VCaP (cell line): ENCODE data around the gene ZC3H15.
"Not testable (repeated sequence)": the region's sequence is repeated elsewhere in the genome, so short reads cannot be mapped to it uniquely, and the experiment has no call there.

ENCODE experiments used
- H3K27ac ChIP-seq: fragments of 450-650 bp; 2 replicates; pipeline ENCODE4 v1.5.1; 2017
- TF ChIP-seq, protein P1 (sequence below): fragments of 450-650 bp; conservative IDR thresholded peaks from 2 replicates; pipeline ENCODE4 v1.5.1; 2017; ENCODE audit warnings: mild to moderate bottlenecking, moderate library complexity

The ZC3H15 gene

DNA sequence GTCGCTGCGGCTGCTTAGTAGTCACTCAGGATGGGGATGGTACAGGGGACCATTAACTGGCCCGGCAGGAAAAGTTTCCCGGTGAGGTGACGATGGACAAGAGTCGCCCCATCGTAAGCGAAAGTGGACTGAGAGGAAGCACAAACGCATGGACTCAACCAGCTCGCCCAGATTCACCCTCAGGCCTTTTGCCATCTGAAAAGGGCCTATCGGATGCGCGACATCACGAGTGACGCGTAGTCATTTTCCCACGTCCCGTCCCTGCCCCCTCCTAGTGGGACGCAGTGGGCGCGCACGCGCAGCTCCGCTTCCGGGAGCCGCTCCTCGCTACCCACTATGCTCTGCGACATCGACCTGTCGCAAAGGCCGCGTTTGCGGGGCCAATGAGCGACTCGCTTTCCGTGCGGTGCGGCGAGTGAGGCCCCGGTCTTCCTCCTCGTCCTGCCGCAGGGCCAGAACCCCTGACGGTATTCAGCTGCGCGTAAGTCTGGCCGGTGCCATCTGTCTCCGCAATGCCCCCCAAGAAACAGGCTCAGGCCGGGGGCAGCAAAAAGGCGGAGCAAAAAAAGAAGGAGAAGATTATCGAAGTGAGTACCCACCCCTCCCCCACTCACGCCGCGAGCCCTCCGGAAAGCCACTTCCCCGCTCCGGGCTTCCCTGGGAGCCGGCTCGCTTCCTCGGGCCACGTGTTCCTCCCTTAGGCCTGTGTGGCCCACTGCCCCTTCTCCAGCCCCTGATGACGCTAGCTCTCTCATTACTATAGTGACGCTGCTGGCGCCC, at the start of gene ZC3H15:
Gene ZC3H15 (plus strand): TSS at position 390 of the 780 bp plus-strand sequence. CDS start 123 bp downstream, at position 513.
- TF ChIP-seq, protein P1, sequence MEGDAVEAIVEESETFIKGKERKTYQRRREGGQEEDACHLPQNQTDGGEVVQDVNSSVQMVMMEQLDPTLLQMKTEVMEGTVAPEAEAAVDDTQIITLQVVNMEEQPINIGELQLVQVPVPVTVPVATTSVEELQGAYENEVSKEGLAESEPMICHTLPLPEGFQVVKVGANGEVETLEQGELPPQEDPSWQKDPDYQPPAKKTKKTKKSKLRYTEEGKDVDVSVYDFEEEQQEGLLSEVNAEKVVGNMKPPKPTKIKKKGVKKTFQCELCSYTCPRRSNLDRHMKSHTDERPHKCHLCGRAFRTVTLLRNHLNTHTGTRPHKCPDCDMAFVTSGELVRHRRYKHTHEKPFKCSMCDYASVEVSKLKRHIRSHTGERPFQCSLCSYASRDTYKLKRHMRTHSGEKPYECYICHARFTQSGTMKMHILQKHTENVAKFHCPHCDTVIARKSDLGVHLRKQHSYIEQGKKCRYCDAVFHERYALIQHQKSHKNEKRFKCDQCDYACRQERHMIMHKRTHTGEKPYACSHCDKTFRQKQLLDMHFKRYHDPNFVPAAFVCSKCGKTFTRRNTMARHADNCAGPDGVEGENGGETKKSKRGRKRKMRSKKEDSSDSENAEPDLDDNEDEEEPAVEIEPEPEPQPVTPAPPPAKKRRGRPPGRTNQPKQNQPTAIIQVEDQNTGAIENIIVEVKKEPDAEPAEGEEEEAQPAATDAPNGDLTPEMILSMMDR = no peak
- peak within 1 kb of the TSS; percentile 88 for H3K27ac ChIP-seq

DNA sequence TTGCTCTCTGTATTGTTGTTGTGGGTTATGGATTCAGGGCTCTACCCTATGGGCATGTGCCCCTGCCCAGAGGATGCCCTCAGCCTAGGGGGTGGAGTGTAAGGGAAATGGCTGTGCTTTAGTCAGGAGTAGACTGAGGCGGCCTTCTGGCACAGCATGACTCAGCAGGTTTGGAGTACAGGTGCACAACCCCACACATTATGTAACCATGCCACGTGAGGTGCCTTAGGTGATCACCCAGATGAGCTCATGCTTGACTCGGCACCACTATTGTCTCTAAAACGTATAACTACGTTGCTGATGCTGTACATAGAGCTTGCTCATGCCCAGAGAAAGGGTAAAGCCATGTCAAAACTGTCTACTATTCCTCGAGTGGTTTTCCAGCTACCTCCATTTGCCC, 48.3 kb upstream of the ZC3H15 start:
- TF ChIP-seq, protein P1 = no peak
- no peak overlapping the region for H3K27ac ChIP-seq

DNA sequence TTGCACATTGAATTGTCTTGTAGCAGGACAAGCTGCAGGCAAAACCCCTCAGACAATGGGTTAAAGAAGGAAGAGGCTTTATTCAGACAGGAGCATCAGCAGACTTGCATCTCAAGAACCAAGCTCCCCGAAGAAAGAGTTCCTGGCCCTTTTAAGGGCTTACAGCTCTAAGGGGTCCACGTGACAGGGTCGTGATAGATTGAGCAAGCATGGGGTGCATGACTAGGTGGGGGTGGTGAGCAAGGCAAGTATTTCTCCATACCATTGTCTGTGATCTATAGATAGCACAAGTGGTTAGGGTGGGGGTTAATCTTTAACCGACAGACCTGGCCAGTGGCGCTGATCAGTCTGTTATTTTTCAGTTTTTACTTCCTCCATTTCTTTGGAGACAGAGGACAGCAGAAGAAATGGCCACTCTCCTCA, 46.4 kb upstream of the ZC3H15 start:
- not testable (repeated sequence) for H3K27ac ChIP-seq

DNA sequence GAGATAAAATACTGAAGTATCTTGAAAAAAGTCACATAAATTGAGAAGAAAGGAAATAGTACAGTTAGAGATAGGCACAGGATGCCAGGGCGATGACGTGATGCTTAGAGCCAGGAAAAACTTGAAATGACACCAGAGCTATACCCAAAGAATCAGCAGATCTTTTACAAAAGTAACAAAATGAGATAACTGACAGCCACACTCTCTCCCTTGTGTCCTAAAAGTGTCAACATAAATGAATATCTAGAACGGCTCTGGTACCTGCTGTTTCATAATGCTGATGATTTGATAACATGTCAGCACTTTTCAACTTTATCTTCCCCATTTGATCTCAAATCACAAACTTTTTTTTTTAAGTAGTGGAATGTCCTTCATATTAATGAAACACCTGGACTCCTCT, 45.6 kb upstream of the ZC3H15 start:
- no peak overlapping the region for H3K27ac ChIP-seq
- TF ChIP-seq, protein P1 = no peak

DNA sequence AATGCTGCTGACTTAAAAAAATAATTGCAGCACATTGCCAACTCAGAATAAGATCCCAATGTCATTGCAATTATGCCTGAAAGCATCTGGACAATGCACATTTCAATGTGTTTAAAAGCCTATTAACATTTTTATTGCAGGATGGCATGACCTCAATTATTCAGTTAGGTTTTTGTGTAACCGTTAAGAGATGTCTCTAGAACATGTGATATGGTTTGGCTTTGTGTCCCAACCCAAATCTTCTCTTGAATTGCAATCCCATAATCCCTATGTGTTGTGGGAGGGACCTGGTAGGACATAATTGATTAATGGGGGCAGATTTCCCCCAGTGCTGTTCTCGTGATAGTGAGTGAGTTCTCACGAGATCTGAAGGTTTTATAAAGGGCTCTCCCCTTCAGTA, 43.2 kb upstream of the ZC3H15 start:
- no peak overlapping the region for H3K27ac ChIP-seq
- TF ChIP-seq, protein P1 = no peak

DNA sequence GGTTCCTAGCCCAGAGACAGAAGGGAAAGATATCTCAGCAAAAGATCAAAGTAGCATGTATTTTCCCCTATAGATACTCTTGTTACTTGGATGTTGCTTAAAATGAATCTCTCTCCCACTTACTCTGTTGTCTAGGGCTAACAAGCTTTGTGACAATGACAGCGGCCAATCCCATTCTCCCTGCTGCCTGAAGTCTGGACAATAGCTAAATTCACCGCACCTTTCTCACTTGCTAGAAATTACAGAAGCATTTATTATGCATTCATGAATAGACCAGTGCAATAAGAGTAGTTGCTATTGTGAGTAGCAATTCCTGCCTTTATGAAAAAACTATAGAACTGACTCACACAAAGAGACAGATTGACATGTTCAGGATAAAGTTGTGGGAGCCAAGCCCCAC, 42.2 kb upstream of the ZC3H15 start:
- TF ChIP-seq, protein P1 = no peak
- H3K27ac ChIP-seq = no peak overlapping the region

DNA sequence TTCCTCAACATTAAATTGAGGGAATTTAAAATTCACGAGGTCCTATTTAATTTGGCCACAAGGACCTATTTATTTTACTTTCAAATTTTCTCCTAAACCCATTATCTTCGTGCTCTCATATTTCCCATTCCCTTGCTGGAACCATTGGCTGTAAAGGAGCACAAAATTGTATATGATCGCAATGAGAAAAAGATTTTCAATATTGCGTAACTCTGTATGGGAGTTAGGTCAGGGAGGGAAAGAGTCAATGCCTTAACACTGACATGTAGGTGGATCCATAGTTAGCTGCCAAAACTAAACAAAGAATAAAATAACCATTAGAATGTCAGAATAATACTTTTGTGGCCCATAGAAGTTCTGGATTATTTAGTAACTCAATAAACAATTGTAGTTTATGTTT, 40.6 kb upstream of the ZC3H15 start:
- H3K27ac ChIP-seq = no peak overlapping the region
- TF ChIP-seq, protein P1 = no peak

DNA sequence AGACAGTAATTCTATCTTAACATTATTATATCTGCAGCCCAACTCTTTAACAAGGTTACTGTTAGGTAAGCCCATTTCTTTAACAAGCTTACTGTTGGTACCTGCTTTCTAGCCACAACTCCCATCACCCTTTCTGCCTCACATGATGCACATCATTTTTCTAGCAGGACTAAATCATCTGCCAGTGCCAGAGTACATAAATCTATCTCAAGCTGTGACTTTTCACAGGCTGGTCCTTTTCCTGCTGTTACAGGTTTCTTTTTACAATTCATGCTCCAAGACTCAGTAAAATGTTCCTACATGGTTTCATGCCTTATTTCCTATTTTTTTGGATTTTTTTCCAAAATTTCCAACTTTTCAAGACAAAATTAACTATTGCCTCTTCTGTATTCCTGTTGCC, 30.4 kb upstream of the ZC3H15 start:
- TF ChIP-seq, protein P1 = no peak
- no peak overlapping the region for H3K27ac ChIP-seq
